Astrocyte (in vitro differentiated cells and primary cell): ENCODE results near the gene RABL3.

Source experiments
- CTCF ChIP-seq: IDR thresholded peaks from 2 replicates; pipeline ENCODE4 v1.5.1; 2011; ENCODE audit warnings: low read depth, mild to moderate bottlenecking, inconsistent platforms, low read length, moderate library complexity; ENCODE audit not compliant: insufficient read depth
- EZH2 ChIP-seq: IDR thresholded peaks from 2 replicates; pipeline ENCODE4 v1.6.1; 2012; ENCODE audit warnings: mild to moderate bottlenecking, low read length, inconsistent platforms; ENCODE audit not compliant: insufficient read depth

- no peak for TF ChIP-seq CTCF
- TF ChIP-seq EZH2, result no peak
Measured at GRCh38 chr3:120741837-120742197, 499 bp downstream of the RABL3 start.
